DMS53 treated with DMSO at 0.1 percent for 48 hours (cell line): Measurements from ENCODE around the gene CSF2RB.

ENCODE experiments used
- DNase-seq: peaks from one replicate; lab custom pipeline; 2025; ENCODE audit not compliant: unreplicated experiment; lab: John Stamatoyannopoulos, UW

The CSF2RB gene

GRCh38 chr22:36887162-36887561 lies 26.3 kb upstream of the CSF2RB start:
- DNase-seq = no peak

GRCh38 chr22:36891646-36892045 lies 21.8 kb upstream of the CSF2RB start:
- no peak for DNase-seq

GRCh38 chr22:36892292-36892691 lies 21.1 kb upstream of the CSF2RB start:
- no peak for DNase-seq

GRCh38 chr22:36893262-36893661 lies 20.2 kb upstream of the CSF2RB start:
- no peak for DNase-seq

GRCh38 chr22:36894266-36894665 lies 19.2 kb upstream of the CSF2RB start:
- no peak for DNase-seq

GRCh38 chr22:36897611-36898010 lies 15.8 kb upstream of the CSF2RB start:
- DNase-seq = no peak

GRCh38 chr22:36898690-36899089 lies 14.7 kb upstream of the CSF2RB start:
- DNase-seq = no peak

GRCh38 chr22:36899498-36899897 lies 13.9 kb upstream of the CSF2RB start:
- DNase-seq = no peak

- DNase-seq = no peak
Measured at GRCh38 chr22:36900225-36900624, 13.2 kb upstream of the CSF2RB start.

GRCh38 chr22:36900880-36901279 lies 12.5 kb upstream of the CSF2RB start:
- DNase-seq = no peak

GRCh38 chr22:36901411-36902142 lies 11.9 kb upstream of the CSF2RB start:
- no peak for DNase-seq

GRCh38 chr22:36902143-36902926 lies 11.1 kb upstream of the CSF2RB start:
- DNase-seq = no peak

GRCh38 chr22:36904260-36904880 lies 9.1 kb upstream of the CSF2RB start:
- DNase-seq = no peak

- DNase-seq = no peak
Measured at GRCh38 chr22:36907253-36908195, 5.9 kb upstream of the CSF2RB start.

- DNase-seq = no peak
Measured at GRCh38 chr22:36910461-36910860, 3.0 kb upstream of the CSF2RB start.

GRCh38 chr22:36911887-36912661 lies 1.4 kb upstream of the CSF2RB start:
- no peak for DNase-seq

GRCh38 chr22:36912694-36913426 lies 568 bp upstream of the CSF2RB start:
- DNase-seq = no peak

- no peak for DNase-seq
Measured at GRCh38 chr22:36914390-36914752, 943 bp downstream of the CSF2RB start.

- DNase-seq = no peak
Measured at GRCh38 chr22:36916034-36916433, 2.6 kb downstream of the CSF2RB start.
